H1 (cell line): ENCODE data around the gene GRIP2. TPM values are rescaled to one million over a fixed set of nuclear protein-coding genes. Genes with fewer than 3 reads are reported as not detected.

Experiments
- CTCF ChIA-PET: fragments of 300-600 bp; sonication (Branson Sonifier 250); formaldehyde crosslinking; loops from one replicate; lab custom pipeline; 2021; ENCODE audit not compliant: partially characterized antibody; lab: Charles Lee
- POLR2A ChIA-PET: fragments of 300-600 bp; sonication (Branson Sonifier 250); formaldehyde crosslinking; loops from one replicate; lab custom pipeline; 2021; ENCODE audit warnings: inconsistent platforms; ENCODE audit not compliant: partially characterized antibody; lab: Charles Lee
- DNase-seq, 2 experiments: peaks; one replicate each; pipeline versions ENCODE4 v3.0.0 to v3.0.0-alpha.2; 2010 to 2022; ENCODE audit warnings: low spot score in 2 of 2, low read depth in 1 of 2, mixed read lengths in 1 of 2
- FAIRE-seq: peaks from 2 replicates; lab custom pipeline; 2011; peaks lifted over from hg19 to GRCh38; lab: Jason Lieb, UNC
- H2AFZ ChIP-seq: 2 replicates; pipeline ENCODE4 v1.8.1; 2012; ENCODE audit warnings: low read length, inconsistent platforms
- H2AK5ac ChIP-seq: 2 replicates; pipeline ENCODE4 v1.6.1; 2013; ENCODE audit warnings: low read depth, low read length
- H2BK120ac ChIP-seq: replicated peaks from 2 replicates; pipeline ENCODE3; 2013; ENCODE audit warnings: low read depth, low read length, inconsistent platforms
- H2BK12ac ChIP-seq: 2 replicates; pipeline ENCODE4 v1.6.1; 2013; ENCODE audit warnings: low read depth, low read length
- H2BK15ac ChIP-seq: 2 replicates; pipeline ENCODE4 v1.6.1; 2013; ENCODE audit warnings: low read length
- H2BK20ac ChIP-seq: 2 replicates; pipeline ENCODE4 v1.6.1; 2013; ENCODE audit warnings: low read length
- H2BK5ac ChIP-seq: 2 replicates; pipeline ENCODE4 v1.6.1; 2013; ENCODE audit warnings: low read depth, low read length
- H3K14ac ChIP-seq: 2 replicates; pipeline ENCODE4 v1.6.1; 2013; ENCODE audit warnings: inconsistent platforms; ENCODE audit not compliant: insufficient read length
- H3K18ac ChIP-seq: 2 replicates; pipeline ENCODE4 v1.6.1; 2013; ENCODE audit warnings: low read length; ENCODE audit errors: extremely low read depth
- H3K23ac ChIP-seq: 2 replicates; pipeline ENCODE4 v1.6.1; 2013; ENCODE audit warnings: inconsistent platforms; ENCODE audit not compliant: insufficient read length
- H3K23me2 ChIP-seq: 2 replicates; pipeline ENCODE4 v1.6.1; 2013; ENCODE audit warnings: low read depth, low read length
- H3K27ac ChIP-seq: 2 replicates; pipeline ENCODE4 v1.6.1; 2011; ENCODE audit warnings: low read depth, low read length, inconsistent platforms
- H3K27me3 ChIP-seq, 4 experiments: replicated peaks in 1 of 4; 1 replicate in 1 of 4; 2 replicates in 3 of 4; pipeline versions ENCODE4 v1.6.1 to v1.8.1; 2011 to 2013; ENCODE audit warnings: low read length in 3 of 4, mild to moderate bottlenecking in 3 of 4, inconsistent platforms in 2 of 4, mixed read lengths in 2 of 4, moderate library complexity in 1 of 4; ENCODE audit not compliant: control insufficient read depth in 3 of 4, insufficient read depth in 3 of 4; ENCODE audit errors: extremely low read depth in 1 of 4
- H3K36me3 ChIP-seq, 4 experiments: 2 replicates each; pipeline versions ENCODE4 v1.6.1 to v1.8.1; 2011 to 2013; ENCODE audit warnings: mild to moderate bottlenecking in 4 of 4, low read length in 3 of 4, moderate library complexity in 2 of 4, control low read depth in 1 of 4, inconsistent platforms in 1 of 4; ENCODE audit not compliant: insufficient read depth in 4 of 4, control insufficient read depth in 2 of 4
- H3K4ac ChIP-seq: replicated peaks from 2 replicates; pipeline ENCODE3; 2013; ENCODE audit warnings: low read length, low read depth, mixed read lengths, inconsistent platforms; ENCODE audit not compliant: insufficient read length
- H3K4me1 ChIP-seq, 4 experiments: replicated peaks in 1 of 4; 1 replicate in 1 of 4; 2 replicates in 3 of 4; pipeline versions ENCODE4 v1.6.1 to v1.8.1; 2011 to 2013; ENCODE audit warnings: low read length in 3 of 4, inconsistent platforms in 2 of 4, mixed read lengths in 1 of 4; ENCODE audit not compliant: insufficient read depth in 4 of 4, control insufficient read depth in 3 of 4
- H3K4me2 ChIP-seq, 2 experiments: 2 replicates each; pipeline versions ENCODE4 v1.6.1 to v1.8.1; 2011 to 2013; ENCODE audit warnings: low read depth in 2 of 2, low read length in 2 of 2, control low read depth in 1 of 2, inconsistent platforms in 1 of 2, mild to moderate bottlenecking in 1 of 2; ENCODE audit not compliant: insufficient read depth in 1 of 2
- H3K4me3 ChIP-seq, 4 experiments: fragments of 200-600, 300-600 bp in 1 of 4; sonication (generic), shearing (Covaris generic), sonication (Bioruptor Twin) in 1 of 4; 2 replicates each; pipeline versions ENCODE4 v1.5.1 to v1.8.1; 2011 to 2016; ENCODE audit warnings: low read length in 4 of 4, low read depth in 3 of 4, control low read depth in 2 of 4, inconsistent platforms in 2 of 4, mild to moderate bottlenecking in 2 of 4, mixed read lengths in 1 of 4, moderate library complexity in 1 of 4; ENCODE audit not compliant: insufficient read depth in 2 of 4; ENCODE audit errors: extremely low read depth in 1 of 4
- H3K56ac ChIP-seq: replicated peaks from 2 replicates; pipeline ENCODE3; 2013; ENCODE audit warnings: low read depth, mild to moderate bottlenecking, mixed read lengths, low read length, inconsistent platforms; ENCODE audit not compliant: insufficient read length
- H3K79me1 ChIP-seq: 2 replicates; pipeline ENCODE4 v1.6.1; 2013; ENCODE audit warnings: low read depth, low read length, control low read depth
- H3K79me2 ChIP-seq, 2 experiments: 2 replicates each; pipeline versions ENCODE4 v1.6.1 to v1.8.1; 2012 to 2013; ENCODE audit warnings: low read length in 2 of 2, mild to moderate bottlenecking in 2 of 2, inconsistent platforms in 1 of 2; ENCODE audit not compliant: insufficient read depth in 2 of 2, control insufficient read depth in 1 of 2
- H3K9ac ChIP-seq, 4 experiments: replicated peaks in 1 of 4; 1 replicate in 1 of 4; 2 replicates in 3 of 4; pipeline versions ENCODE4 v1.6.1 to v1.8.1; 2011 to 2013; ENCODE audit warnings: low read depth in 3 of 4, low read length in 3 of 4, control low read depth in 2 of 4, mild to moderate bottlenecking in 2 of 4, moderate library complexity in 2 of 4, inconsistent platforms in 1 of 4; ENCODE audit errors: extremely low read depth in 1 of 4
- H3K9me3 ChIP-seq, 2 experiments: 2 replicates each; pipeline versions ENCODE4 v1.6.1 to v1.8.1; 2012 to 2013; ENCODE audit warnings: mild to moderate bottlenecking in 2 of 2, moderate library complexity in 2 of 2, control low read depth in 1 of 2, inconsistent platforms in 1 of 2, low read depth in 1 of 2, low read length in 1 of 2, mixed read lengths in 1 of 2; ENCODE audit not compliant: insufficient read depth in 2 of 2
- H4K20me1 ChIP-seq, 2 experiments: replicated peaks in 1 of 2; 2 replicates each; pipeline versions ENCODE3 to v1.8.1; 2011 to 2013; ENCODE audit warnings: inconsistent platforms in 2 of 2, low read length in 2 of 2, mild to moderate bottlenecking in 1 of 2; ENCODE audit not compliant: insufficient read depth in 2 of 2, control insufficient read depth in 1 of 2
- H4K5ac ChIP-seq: 2 replicates; pipeline ENCODE4 v1.6.1; 2013; ENCODE audit warnings: low read length, low read depth, mixed read lengths, inconsistent platforms; ENCODE audit not compliant: insufficient read length
- H4K8ac ChIP-seq: 2 replicates; pipeline ENCODE4 v1.8.0; 2013; ENCODE audit warnings: mild to moderate bottlenecking, moderate library complexity, low read length, inconsistent platforms; ENCODE audit not compliant: insufficient read depth; ENCODE audit errors: extremely low read depth
- H4K91ac ChIP-seq: replicated peaks from 2 replicates; pipeline ENCODE3; 2013; ENCODE audit warnings: low read length, mixed read lengths, inconsistent platforms; ENCODE audit not compliant: insufficient read length
- EP300 ChIP-seq, 2 experiments: IDR thresholded peaks; 1 replicate in 1 of 2; 2 replicates in 1 of 2; pipeline ENCODE4 v1.6.1; 2011 to 2012; ENCODE audit warnings: low read depth in 2 of 2, low read length in 2 of 2, mild to moderate bottlenecking in 2 of 2, borderline replicate concordance in 1 of 2, inconsistent platforms in 1 of 2, moderate library complexity in 1 of 2
- NRF1 ChIP-seq: IDR thresholded peaks from 2 replicates; pipeline ENCODE4 v1.6.1; 2011; ENCODE audit warnings: mild to moderate bottlenecking, low read depth, low read length, improper control_type of control experiment
- POLR2AphosphoS5 ChIP-seq: IDR thresholded peaks from 2 replicates; pipeline ENCODE4 v1.6.1; 2011; ENCODE audit warnings: low read depth, low read length
- RAD21 ChIP-seq, 2 experiments: IDR thresholded peaks in 1 of 2; conservative IDR thresholded peaks in 1 of 2; 2 replicates each; pipeline ENCODE4 v1.6.1; 2011; ENCODE audit warnings: low read depth in 2 of 2, low read length in 2 of 2, improper control_type of control experiment in 1 of 2, inconsistent platforms in 1 of 2, mild to moderate bottlenecking in 1 of 2, moderate library complexity in 1 of 2
- RBBP5 ChIP-seq: IDR thresholded peaks from 2 replicates; pipeline ENCODE4 v1.7.1; 2012; ENCODE audit warnings: low read depth, mild to moderate bottlenecking, inconsistent platforms, low read length, moderate library complexity, borderline replicate concordance
- RFX5 ChIP-seq: IDR thresholded peaks from 2 replicates; pipeline ENCODE4 v1.6.1; 2011; ENCODE audit warnings: low read depth, low read length, improper control_type of control experiment, borderline replicate concordance
- RNF2 ChIP-seq: fragments of 200-900, 300-1000 bp; sonication (generic); IDR thresholded peaks from 2 replicates; pipeline ENCODE4 v1.7.1; 2016; ENCODE audit warnings: borderline replicate concordance, low read depth, mild to moderate bottlenecking, antibody characterized with exemption, low read length; ENCODE audit not compliant: poor library complexity, severe bottlenecking; ENCODE audit errors: missing control alignments
- SAP30 ChIP-seq: fragments of 300-600 bp; sonication (generic); IDR thresholded peaks from 2 replicates; pipeline ENCODE4 v1.7.1; 2012; ENCODE audit warnings: low read length, moderate library complexity, mild to moderate bottlenecking, inconsistent platforms; ENCODE audit not compliant: insufficient read depth, insufficient replicate concordance
- SP2 ChIP-seq: IDR thresholded peaks from 2 replicates; pipeline ENCODE4 v1.6.1; 2012; ENCODE audit warnings: mild to moderate bottlenecking, low read length, inconsistent platforms
- SRF ChIP-seq: IDR thresholded peaks from 2 replicates; pipeline ENCODE4 v1.6.1; 2011; ENCODE audit warnings: mild to moderate bottlenecking, low read depth, low read length, moderate library complexity
- WGBS, 2 experiments: shearing (Covaris generic) in 1 of 2; methylation state at CpG; one replicate each; pipeline versions ENCODE4 v1.1.6 to v1.1.7; 2013 to 2015; ENCODE audit warnings: low lambda C conversion rate in 2 of 2, mixed read lengths in 2 of 2, inconsistent platforms in 1 of 2, low coverage in 1 of 2, missing lambda C conversion rate in 1 of 2; ENCODE audit not compliant: insufficient replicate concordance in 2 of 2, insufficient coverage in 1 of 2, insufficient read length in 1 of 2; ENCODE audit errors: extremely low coverage in 1 of 2, missing lambda C conversion rate in 1 of 2; 5-methylcytosine and 5-hydroxymethylcytosine counted together
- polyA plus RNA-seq, 7 experiments: library from polyadenylated mRNA; depleted of rRNA in 3 of 7; stranded (reverse) in 5 of 7; unstranded in 2 of 7; fragments of >200 nt in 5 of 7; fragments of 200-250 nt in 2 of 7; gene quantifications; 1 replicate in 5 of 7; 2 replicates in 1 of 7; 4 replicates in 1 of 7; pipeline versions ENCODE4 v1.2.1 to v1.2.3, GENCODE V29; 2011 to 2013; ENCODE audit warnings: missing spikeins in 2 of 7, mixed read lengths in 2 of 7
- total RNA-seq: library from RNA; stranded (reverse); fragmentation: NEBNext Ultra II Directional; extraction: Animal tissue kit (Norgen Biotek cat#: 25700); gene quantifications from 2 replicates; pipeline ENCODE4 v1.2.1, GENCODE V29; 2021

GRIP2 gene
- total and polyA plus RNA-seq, 2 of the 8 experiments (the other 6 are each of a cell fraction or from before 2014, with no cell fraction given) = 2.5 to 6.4 TPM

DNA sequence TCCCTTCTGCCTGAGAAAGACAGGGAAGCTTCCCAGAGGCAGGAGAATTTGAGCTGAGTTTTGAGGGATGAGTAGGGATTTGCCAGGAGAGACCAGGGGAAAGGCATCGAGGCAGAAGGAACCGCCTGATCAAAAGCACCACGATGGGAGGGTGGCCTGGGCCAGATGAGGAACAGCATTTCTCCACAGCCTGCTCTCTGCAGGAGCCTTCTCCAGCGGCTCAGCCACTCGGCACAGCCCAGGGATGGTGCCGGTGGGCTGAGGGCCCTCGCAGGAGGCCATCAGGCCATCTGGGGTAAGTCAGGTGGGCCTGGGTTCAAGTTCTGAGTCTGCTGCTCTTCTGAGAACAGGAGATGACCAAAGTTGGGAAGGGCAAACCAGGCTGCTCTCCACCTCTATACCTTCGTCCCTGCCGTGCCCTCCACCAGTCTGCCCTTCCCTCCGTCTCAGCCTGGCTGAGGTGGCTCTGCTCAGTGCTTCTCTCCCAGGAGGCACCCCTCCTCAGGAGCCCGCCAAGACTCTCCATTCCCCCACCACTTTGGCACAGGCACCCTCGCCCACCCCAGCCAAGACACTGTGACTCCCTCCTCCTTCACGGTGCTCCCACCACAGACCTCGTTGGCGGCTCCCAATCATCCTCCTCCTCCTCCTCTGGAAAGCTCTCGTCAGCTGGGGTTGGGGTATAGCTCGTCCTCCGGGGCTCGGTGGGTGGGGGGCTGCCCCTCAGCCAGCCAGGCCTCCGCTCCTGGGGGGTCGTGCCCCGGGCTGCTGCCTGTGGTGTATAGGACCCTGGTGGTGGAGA, 34.9 kb downstream of the GRIP2 start:
- H3K4me1 ChIP-seq = peaks cover 0 to 6% (median 3%) of the 10 kb centered on the region in 4 experiments; a peak in 3 of 7 replicates
- WGBS, 2 experiments = 89% methylated on average over 21 of the region's 22 CpGs; no CpG with 5 or more reads in 1 of the 2 experiments
- 0 out of 2 replicates have a peak overlapping the region, but pooled peaks have one; percentile 60 for H2BK12ac ChIP-seq
- H4K91ac ChIP-seq = no peak overlapping the region
- FAIRE-seq = no peak
- DNase-seq = no peak
- H4K8ac ChIP-seq = no peak overlapping the region; the same call in 1 of the 2 replicates
- H2AFZ ChIP-seq = no peak overlapping the region
- H3K4me2 ChIP-seq = no peak overlapping the region
- no peak overlapping the region for H3K56ac ChIP-seq
- no peak overlapping the region for H3K4ac ChIP-seq
- no peak overlapping the region for H2AK5ac ChIP-seq
- H3K23me2 ChIP-seq = no peaks in the 10 kb centered on the region
- ChIA-PET POLR2A (no interaction called here), CTCF (interaction anchor here (0.5 to 11.6 kb wide), 15 partner anchors 15 to 609 kb away, joined by 3 to 280 read pairs (median 3); no protein-coding TSS in a partner anchor)
- H2BK120ac ChIP-seq = no peak overlapping the region
- H3K14ac ChIP-seq = no peak overlapping the region
- TF ChIP-seq POLR2AphosphoS5 = no peak
- TF ChIP-seq RFX5 = no peak
- no peak for TF ChIP-seq EP300 (IDR thresholded peaks at IDR 0.05; ENCODE audit: borderline replicate concordance in 1 of 2, low read depth in 2 of 2, low read length in 2 of 2)
- no peak for TF ChIP-seq SP2
- TF ChIP-seq SRF = no peak
- TF ChIP-seq RNF2 = no peak
- TF ChIP-seq NRF1 = no peak
- TF ChIP-seq SAP30 = no peak
- TF ChIP-seq RBBP5 = no peak
- TF ChIP-seq RAD21 (IDR thresholded peaks at IDR 0.05 in 1 of 2, conservative IDR thresholded peaks at IDR 0.05 in 1 of 2; ENCODE audit: low read depth in 2 of 2, low read length in 2 of 2) = no peak
- H4K20me1 ChIP-seq = no peaks in the 10 kb centered on the region
- no peak overlapping the region for H2BK5ac ChIP-seq
- no peaks in the 10 kb centered on the region for H3K79me1 ChIP-seq
- H3K18ac ChIP-seq = no peak overlapping the region
- no peak overlapping the region for H3K4me3 ChIP-seq
- H3K79me2 ChIP-seq = no peaks in the 10 kb centered on the region
- no peak overlapping the region for H3K27ac ChIP-seq
- H3K9ac ChIP-seq = no peak overlapping the region
- H2BK20ac ChIP-seq = no peak overlapping the region
- no peak overlapping the region for H2BK15ac ChIP-seq
- H3K23ac ChIP-seq = no peak overlapping the region
- H3K27me3 ChIP-seq = no peaks in the 10 kb centered on the region
- H4K5ac ChIP-seq = no peak overlapping the region
- peaks cover 6 to 9% of the 10 kb centered on the region in 2 experiments; a peak in 3 of 4 replicates for H3K9me3 ChIP-seq
- H3K36me3 ChIP-seq = no peaks in the 10 kb centered on the region
